Neural cell (in vitro differentiated cells): ENCODE data around the gene TPT1.
"Not testable (repeated sequence)": the region's sequence is repeated elsewhere in the genome, so short reads cannot be mapped to it uniquely, and the experiment has no call there.

Experiments
- EZH2 ChIP-seq: fragments of 200-600, 300-800 bp; shearing (Covaris generic), sonication (generic); IDR thresholded peaks from 2 replicates; pipeline ENCODE4 v1.6.1; 2014; ENCODE audit warnings: antibody characterized with exemption, low read length, borderline replicate concordance, mild to moderate bottlenecking; ENCODE audit not compliant: insufficient read depth, poor library complexity, severe bottlenecking
- POLR2AphosphoS5 ChIP-seq: IDR thresholded peaks from 2 replicates; pipeline ENCODE4 v1.6.1; 2012
- RAD21 ChIP-seq: fragments of 450-650 bp; conservative IDR thresholded peaks from 2 replicates; pipeline ENCODE4 v1.6.1; 2014; ENCODE audit warnings: antibody characterized with exemption, mild to moderate bottlenecking, moderate library complexity
- SMC3 ChIP-seq: fragments of 450-650 bp; conservative IDR thresholded peaks from 2 replicates; pipeline ENCODE4 v1.6.1; 2014; ENCODE audit warnings: antibody characterized with exemption, mild to moderate bottlenecking, moderate library complexity; ENCODE audit not compliant: poor library complexity
- TF ChIP-seq, protein P1 (sequence below): fragments of 450-650 bp; IDR thresholded peaks from 2 replicates; pipeline ENCODE4 v1.5.1; 2014; ENCODE audit warnings: antibody characterized with exemption, mild to moderate bottlenecking, moderate library complexity; ENCODE audit not compliant: poor library complexity, severe bottlenecking

DNA sequence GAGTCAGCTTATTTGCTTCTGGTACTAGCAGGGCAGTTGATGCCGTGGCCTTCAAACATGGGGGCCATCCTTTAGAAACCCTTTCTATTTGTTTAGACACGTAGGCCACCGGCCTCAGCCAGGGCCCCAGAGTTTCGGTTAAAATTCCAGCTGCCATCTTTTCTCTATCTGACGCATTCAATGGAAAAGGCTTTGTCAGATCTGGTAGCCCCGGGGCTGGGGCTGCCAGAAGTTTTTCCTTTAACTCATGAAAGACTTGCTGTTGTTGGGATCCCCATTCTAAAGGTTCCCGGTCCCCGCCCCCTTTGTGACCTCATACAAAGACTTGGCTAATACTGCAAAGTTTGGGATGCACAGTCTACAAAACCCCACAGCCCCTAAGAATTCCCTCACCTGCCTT lies 35.7 kb upstream of the TPT1 start:
- TF ChIP-seq SMC3, POLR2AphosphoS5, RAD21, EZH2: not testable (repeated sequence)
- TF ChIP-seq, protein P1, sequence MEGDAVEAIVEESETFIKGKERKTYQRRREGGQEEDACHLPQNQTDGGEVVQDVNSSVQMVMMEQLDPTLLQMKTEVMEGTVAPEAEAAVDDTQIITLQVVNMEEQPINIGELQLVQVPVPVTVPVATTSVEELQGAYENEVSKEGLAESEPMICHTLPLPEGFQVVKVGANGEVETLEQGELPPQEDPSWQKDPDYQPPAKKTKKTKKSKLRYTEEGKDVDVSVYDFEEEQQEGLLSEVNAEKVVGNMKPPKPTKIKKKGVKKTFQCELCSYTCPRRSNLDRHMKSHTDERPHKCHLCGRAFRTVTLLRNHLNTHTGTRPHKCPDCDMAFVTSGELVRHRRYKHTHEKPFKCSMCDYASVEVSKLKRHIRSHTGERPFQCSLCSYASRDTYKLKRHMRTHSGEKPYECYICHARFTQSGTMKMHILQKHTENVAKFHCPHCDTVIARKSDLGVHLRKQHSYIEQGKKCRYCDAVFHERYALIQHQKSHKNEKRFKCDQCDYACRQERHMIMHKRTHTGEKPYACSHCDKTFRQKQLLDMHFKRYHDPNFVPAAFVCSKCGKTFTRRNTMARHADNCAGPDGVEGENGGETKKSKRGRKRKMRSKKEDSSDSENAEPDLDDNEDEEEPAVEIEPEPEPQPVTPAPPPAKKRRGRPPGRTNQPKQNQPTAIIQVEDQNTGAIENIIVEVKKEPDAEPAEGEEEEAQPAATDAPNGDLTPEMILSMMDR: not testable (repeated sequence)
